HG02642 (cell line): ENCODE data around the gene SMIM12.
"Not testable (repeated sequence)": the region's sequence is repeated elsewhere in the genome, so short reads cannot be mapped to it uniquely, and the experiment has no call there.

Source experiments
- ATAC-seq: cut with Tn5 transposase; IDR thresholded peaks from one replicate; pipeline ENCODE4 v1.9.1; 2021; ENCODE audit warnings: mild to moderate bottlenecking; ENCODE audit not compliant: unreplicated experiment, poor library complexity

SMIM12 gene

DNA sequence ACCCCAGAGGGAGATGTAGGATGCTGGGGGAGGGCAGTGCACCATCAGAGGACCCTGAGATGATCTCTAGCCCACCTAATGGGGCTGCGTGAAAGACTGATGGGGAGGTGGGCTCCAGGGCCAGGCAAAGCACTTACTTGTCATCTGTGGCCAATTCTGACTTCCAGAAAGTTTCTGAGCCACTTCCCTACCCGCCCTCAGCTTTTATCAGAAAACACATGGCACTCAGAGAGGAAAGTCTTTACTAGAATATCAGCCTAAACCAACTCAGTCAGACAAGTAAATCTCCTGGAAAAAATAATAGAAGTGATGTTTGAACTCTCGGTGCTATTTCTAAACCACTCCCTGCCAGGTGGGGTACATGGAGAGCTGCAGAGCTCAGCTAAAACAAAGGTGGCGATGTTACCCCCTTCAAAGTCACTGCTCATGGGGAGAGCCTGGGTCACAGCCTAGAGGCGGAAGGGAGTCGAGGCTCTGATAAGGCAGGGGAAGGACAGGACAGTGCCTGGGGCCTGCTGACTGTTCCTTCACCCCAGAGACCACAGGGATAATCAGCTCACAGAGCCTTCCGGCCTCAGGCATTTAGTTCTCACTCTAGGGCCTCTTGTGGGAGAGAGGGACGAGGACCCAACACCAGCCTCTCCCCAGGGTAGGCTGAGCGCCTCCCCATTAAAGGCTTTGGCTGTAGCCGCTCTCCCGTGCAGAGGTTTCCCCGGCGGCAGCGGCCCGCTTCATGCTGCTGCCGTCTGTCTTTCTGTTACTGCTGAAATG, 14.2 kb downstream of the SMIM12 start:
- no peak for ATAC-seq

DNA sequence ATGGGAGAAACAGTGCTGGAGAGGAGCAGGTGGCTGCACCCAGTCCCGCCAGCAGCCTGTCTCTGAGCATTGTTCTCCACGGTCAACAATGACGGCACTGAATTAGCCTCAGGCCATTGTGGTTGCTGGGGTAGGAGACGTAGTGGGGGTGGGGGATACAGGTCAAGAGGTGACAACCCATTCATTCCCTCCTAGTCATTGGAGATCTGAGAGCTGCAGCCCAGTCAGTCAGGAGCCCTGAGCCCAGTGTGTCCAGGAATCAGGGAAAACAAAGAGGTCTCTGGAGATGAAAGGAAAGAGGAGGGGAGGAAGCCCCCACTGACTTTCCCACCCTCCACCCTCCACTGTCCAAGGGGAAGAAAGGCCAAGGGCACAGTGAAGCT, 15.3 kb downstream of the SMIM12 start:
- ATAC-seq: no peak

DNA sequence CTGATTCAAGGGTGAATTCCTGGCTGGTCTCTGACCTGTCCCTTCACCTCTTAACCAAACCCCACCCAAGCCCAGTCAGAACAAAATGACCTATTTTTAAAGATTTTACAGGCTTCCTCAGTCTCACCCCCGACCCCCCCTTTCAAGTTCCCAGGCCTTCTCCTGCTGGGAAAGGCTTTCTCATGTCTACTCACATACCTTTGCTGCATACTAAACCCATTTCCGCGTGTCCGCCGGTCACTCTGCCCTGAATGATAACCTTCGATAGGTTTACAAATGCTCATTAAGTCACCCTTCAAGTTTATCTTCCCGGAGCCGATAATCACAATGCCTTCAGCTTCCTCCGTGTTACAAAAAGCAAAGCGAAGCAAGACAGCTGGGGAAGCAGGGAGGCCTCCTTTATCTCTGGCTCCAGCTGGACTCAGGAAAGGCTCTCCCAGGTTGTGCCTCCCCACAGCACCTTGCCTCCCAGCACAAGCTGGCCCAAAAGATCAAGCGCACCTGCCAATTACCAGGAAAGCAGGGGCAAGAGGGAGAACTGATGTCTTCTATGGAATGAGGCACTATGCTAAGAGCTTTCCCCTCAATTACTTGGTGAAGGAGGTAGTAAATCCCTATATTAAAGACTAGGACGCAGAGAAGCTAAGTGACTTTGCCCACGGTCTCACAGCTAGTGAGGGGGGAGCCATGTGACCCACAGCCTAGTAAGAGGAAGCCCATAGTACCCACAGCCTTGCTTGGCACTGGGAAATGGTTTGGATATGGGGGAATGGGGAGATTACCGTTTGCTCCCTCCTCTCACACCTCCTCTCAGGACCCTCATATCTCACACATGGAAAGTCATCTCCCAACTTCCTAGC, 15.9 kb downstream of the SMIM12 start:
- no peak for ATAC-seq

DNA sequence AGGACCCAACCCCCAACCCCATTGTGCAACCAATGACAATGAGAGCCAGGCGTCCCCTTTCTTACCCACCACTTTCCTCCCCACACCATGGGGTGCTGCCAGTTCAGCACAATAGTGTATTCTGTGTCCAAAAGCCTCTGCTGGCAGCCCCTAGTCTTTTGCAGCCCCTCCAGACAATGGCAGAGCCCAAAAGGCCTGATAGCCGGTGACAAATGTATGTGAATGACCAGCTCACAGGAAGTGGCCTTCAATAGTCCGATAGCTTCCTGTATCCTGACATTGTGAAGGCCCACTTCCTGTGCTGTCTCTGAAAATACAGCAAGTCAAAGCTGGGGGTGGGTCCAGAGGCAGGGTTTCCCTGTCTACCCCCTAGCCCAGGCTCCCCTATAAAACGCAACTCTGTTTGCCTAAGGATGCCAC, 16.6 kb downstream of the SMIM12 start:
- ATAC-seq: no peak

DNA sequence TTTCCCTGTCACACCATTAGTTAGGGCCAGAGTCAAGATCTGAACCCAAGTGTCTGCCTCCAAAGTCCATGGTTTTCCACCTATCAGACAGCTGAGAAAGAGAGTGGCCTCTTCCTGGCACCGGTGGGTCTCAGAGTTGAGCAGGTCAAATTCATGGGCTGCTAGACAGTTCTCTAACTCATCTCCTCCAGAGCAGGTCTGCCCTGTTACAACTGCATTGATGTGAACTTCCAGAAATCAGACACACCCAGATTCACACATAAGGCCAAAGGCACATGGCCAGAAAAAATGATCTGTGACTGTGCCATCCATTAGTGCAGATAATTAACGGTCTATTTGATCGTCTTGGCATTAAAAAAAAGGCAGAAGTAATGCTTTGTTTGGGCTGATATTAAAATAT, 17.5 kb downstream of the SMIM12 start:
- ATAC-seq: no peak

DNA sequence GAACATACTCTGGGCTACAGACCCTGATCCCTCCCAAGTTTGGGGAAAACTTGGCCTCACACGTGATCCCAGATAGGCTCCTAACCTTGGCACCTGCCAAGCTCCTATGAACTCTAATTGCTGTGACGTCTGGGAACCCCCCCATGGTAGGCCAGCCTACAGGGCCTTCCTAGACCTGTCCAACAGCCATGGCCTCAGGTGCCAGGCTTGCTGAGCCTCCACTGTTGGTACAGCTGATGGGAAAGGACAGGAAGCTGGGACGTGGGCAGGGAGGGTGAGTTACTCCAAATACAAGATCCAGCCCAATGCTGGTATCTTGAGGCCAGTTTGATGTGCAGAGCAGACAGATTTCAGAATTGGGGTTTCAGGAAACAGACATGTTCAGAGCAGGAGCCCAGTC, 19.1 kb downstream of the SMIM12 start:
- ATAC-seq: no peak

DNA sequence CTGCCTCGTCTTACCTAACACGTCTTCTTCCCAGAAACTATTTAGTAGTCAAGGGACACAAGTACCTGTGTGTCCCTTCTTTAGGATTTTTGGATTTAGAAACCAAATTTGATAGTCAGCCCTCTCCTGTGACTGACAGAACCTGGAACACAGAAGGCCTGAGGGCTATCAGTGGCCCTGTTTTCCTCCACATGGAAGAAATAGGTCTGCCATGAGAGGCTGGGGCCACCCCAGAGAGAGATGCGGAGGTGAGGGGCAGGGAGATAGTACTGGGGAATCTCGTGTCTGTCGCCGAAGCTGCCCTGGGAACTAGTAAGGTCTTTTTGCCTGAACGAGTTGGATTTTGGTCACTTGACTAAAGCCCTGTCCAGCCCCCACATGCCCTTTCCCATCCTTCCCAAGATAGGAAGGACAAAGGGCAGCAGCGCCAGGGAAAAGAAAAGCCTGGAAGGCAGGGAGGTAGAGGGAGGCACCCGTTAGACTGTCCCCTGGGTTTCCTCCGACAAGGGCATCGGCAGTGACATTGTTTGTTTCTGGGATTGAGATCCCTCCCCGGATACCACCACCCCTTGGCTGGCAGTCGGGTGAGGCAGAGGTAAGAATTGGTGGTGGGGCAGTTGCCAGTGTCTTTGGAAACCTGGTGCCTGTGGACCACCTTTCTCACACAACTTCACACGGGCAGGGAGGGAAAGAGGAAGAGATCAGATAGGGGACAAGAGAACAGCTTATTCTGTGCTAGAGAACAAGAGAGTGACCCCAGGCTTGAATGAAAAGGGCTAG, 19.8 kb downstream of the SMIM12 start:
- ATAC-seq: no peak

DNA sequence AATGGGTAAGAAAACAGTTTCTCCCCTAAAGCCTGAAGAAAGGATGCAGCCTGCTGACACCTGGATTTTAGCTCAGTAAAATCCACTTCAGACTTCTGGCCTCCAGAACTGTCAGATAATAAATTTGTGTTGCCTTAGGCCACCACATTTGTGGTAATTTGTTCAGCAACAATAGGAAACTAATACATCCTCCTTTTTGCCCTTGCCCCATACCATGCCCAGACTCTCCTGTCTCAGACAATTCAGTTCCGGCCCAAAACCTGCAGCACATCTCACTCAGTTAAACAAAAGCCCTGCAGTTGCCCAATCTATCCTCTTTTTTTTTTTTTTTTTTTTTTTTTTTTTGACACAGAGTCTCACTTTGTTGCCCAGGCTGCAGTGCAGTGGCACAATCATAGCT, 25.8 kb downstream of the SMIM12 start:
- no peak for ATAC-seq

DNA sequence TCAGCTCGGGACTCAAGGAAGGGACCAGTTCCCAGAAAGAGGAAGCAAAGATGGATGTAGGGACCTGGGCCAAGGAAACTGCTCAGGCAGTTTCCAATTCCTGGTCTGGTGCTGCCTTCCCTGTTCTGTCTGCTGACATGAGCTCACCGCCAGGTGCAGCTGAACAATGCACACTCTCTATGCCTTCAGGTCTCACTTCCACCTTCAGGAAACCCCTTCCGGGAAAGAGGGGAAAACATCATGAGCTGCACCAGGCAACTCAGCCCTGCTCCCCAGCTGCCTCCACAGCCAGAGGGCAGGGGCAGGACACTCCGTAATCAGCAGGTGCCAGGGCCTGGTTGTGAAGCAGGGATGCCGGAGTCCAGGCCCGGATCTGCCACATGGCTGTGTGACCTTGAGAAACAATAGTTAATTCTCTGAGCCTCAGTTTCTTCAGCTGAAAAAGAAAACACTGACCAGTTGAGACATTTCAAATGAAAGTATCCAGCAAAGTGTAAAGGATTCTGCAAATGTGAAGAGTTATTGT, 27.8 kb downstream of the SMIM12 start:
- ATAC-seq: no peak

DNA sequence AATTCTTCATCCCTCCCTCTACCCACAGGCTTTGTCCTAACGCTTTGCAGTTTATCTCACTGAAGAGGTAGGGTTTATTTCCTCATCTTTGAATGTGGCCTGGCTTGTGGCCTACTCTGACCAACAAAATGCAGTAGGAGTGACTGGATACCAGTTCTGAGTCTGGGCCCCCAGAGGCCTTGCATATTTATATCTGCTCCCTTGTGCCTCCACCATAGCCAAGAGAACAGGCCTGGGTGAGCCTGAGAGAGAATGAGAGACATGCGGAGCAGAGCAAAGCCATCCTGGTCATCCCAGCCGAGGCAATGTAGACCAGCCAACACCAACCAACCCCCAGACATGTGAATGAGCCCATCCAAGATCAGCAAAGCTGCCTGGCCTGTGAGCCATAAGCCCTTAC, 30.3 kb downstream of the SMIM12 start:
- ATAC-seq: no peak

DNA sequence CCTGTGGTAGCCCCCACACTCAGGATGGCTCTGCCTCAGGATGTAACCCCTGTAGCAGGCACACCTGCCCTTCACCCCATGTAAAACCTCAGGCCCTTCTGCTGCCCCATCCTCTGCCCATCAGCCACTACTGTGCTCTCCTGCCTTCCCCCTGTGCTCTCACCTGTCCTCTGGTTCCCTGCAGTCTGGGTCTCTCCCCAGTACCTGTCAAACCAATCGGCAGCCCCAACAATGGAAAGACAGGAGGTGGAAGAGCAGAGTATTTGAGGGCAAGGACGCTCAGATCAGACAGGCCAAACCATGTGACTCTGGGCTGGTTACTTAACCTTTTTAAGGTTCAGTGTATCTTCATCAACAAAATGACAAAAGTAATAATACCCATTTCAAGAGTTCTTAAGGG, 30.9 kb downstream of the SMIM12 start:
- no peak for ATAC-seq

DNA sequence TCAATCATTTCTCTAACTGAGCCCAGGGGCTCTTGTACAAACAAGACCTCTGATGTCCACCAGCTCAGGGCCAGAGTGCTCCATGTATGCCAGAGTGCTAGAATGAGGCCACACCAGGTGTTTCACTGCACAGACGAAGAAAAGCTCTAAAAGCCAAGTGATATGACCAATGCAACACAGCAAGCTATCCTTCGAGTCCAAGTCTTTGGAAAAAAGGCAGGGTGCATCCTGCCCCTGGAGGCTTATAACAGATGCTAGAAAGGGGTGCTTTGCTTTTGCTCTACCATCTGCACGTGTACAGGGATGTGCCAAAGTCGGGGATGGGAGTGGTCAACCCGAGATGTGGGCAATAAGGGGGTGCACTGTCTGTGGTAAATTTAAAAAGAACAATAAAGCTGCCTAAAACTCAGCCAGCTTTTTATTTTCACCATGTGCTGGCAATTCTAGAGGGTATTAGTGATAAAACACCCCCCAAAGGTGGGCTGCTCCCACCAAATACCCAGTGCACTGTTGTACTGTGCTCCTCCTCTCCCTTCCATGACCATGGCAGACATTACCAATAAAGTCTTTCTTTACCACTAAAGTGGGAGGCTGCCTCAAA, 32.1 kb downstream of the SMIM12 start:
- no peak for ATAC-seq

DNA sequence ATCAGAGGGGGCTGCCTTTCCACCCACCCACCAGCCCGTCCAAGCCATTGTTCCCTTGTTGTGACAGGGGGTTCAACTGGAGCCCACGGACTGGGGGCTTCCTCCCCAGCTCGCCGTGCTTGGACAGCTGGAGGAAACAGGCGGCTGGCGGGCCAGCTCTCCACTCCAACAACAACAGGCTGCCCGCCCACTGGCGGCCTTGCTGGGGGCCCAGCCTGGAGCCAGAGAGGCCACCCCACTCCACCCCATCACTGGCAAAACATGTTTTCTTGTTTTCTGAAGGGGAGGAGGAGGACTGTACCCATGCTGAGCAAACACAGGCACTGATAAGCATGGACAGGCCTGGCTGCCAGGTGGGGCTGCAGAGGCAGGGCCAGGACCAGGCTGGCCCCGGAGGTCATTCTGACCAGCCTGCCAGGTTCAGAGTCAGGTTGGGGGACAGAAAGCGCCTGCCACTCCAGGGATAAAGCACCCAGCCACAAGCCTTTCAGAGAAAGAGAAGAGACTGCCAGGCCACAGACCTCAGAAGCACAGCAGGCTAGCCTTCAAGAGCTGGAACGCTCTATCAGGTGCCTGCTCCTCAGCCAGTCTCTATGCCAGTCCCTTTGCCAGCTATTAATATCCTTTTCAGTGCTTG, 34.0 kb downstream of the SMIM12 start:
- ATAC-seq: no peak

DNA sequence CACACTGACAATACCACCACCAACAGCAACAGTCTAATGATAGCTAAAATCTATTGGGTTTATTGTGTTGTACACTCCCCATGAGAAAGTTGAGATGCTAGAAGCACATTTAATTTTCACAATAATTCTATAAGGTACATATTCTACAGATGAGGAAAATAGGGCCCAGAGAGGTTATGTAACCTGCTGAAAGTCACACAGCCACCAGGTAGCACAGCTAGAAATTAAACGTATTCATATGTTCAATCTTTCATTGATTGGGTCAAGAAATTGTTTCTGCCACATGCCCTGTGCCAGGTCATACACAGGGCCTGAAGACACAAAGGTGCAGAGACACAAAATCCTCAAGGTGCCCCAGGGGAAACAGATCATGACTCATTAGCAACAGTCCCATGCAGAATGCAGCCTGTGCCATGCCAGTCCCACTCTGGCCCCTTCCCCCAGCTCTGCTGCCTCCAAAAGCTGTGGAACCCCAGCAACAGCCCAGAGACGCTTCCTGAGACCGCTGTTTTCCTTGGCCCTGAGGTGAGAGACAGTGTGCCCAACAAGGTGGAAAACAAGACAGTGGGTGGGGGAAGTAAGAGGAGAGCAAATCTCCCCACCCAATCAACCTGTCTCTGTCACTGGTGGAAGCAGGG, 34.6 kb downstream of the SMIM12 start:
- ATAC-seq: no peak

DNA sequence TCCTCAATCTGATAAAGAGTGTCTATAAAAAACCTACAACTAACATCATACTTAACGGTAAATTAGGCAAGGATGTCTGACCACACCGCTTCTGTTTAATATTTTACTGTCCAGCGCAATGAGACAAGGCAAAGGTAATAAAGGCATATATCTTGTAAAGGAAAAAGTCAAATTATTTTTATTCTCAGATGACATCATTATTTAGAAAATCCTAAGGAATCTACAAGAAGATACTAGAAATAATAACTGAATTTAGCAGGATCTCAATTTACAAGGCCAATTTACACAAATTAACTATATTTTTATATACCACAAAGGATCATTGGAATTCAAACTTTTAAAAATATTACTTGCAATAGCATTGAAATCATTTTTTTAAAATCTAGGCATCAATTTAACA, 37.3 kb downstream of the SMIM12 start:
- no peak for ATAC-seq

DNA sequence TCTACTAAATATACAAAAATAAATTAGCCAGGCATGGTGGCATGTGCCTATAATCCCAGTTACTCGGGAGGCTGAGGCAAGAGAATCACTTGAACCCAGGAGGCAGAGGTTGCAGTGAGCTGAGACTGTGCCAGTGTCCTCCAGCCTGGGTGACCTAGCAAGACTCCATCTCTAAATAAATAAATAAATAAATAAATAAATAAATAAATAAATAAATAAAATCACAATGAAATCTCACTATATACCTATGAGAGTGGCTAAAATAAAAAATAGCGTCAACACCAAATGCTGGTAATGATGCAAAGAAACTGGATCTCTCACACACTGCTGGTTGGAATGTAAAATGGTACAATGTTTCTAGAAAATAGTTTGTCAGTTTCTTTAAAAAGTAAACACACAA, 40.7 kb downstream of the SMIM12 start:
- not testable (repeated sequence) for ATAC-seq

DNA sequence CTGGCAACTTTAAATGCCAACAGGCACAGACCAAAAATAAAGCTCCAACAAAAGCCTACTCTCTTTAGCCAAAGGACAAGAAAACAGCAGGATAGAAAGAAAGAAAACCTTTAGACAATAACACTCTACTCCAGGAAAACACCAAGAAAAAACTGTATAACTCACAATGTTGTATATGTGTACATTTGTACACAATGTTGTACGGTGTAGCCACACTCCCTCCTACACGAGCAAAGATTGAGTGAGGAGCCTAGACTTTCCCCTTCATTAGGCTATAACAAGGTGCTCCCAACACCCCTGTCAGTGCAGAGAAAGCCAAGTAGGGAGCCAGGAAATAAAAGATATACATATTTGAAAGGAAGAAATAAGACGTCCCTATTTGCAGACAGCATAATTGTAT, 42.8 kb downstream of the SMIM12 start:
- ATAC-seq: no peak

DNA sequence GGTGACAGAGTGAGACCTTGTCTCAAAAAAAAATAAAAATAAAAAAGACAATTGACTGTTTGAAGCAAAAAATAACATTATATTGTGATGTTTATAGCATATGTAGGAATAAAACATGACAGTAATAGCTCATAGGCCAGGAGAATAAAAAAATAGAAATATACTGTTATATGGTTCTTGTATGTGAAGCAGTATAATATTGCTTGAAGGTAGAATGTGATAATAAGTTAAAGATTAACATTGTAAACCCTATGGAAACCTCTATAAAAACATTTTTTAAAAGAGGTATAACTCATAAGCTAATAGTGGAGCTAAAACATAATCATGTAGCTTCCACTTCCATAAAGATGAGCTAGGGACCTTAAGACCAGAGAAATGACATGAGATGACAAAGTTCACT, 43.2 kb downstream of the SMIM12 start:
- no peak for ATAC-seq

DNA sequence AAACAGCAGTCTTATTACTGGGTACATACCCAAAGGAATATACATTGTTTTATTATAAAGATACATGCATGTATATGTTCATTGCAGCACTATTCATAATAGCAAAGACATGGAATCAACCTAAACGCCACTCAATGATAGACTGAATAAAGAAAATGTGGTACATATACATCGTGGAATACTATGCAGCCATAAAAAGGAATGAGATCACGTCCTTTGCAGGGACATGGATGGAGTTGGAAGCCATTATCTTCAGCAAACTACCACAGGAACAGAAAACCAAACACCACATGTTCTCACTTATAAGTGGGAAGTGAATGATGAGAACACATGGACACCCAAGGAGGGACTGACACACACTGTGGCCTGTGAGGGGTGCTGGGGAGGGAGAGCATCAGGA, 48.8 kb downstream of the SMIM12 start:
- not testable (repeated sequence) for ATAC-seq
